MCF 10A (cell line): Measurements from ENCODE around the gene RAB1B. TPM values are rescaled to one million over a fixed set of nuclear protein-coding genes. Genes with fewer than 3 reads are reported as not detected.

ENCODE experiments used
- BruUV-seq: library from RNA; stranded (reverse); fragments of 400-500 nt; replicated peaks from 2 replicates; lab custom pipeline; 2021; lab: Mats Ljungman, UMichigan
- CTCF ChIA-PET: fragments of 300-600 bp; sonication (Branson Sonifier 250); formaldehyde crosslinking; extraction: SDS; loops from one replicate; lab custom pipeline; 2021; ENCODE audit warnings: antibody characterized with exemption, inconsistent platforms; lab: Yijun Ruan, JAX
- POLR2A ChIA-PET: fragments of 300-600, 350-650 bp; sonication (Branson Sonifier 250); formaldehyde crosslinking; extraction: SDS; loops from one replicate; lab custom pipeline; 2020; ENCODE audit warnings: antibody characterized with exemption, inconsistent platforms; lab: Yijun Ruan, JAX
- DNase-seq: peaks from one replicate; pipeline ENCODE4 v3.0.0-alpha.2; 2018; ENCODE audit not compliant: unreplicated experiment
- H3K27ac Mint-ChIP-seq: one replicate; pipeline ENCODE4 v1.8.0; 2022; ENCODE audit warnings: mild to moderate bottlenecking, low read depth, mixed read lengths; ENCODE audit not compliant: unreplicated experiment
- H3K27me3 Mint-ChIP-seq: one replicate; pipeline ENCODE4 v1.8.0; 2022; ENCODE audit warnings: mixed read lengths; ENCODE audit not compliant: insufficient read depth, unreplicated experiment
- H3K36me3 Mint-ChIP-seq: one replicate; pipeline ENCODE4 v1.8.0; 2022; ENCODE audit warnings: mild to moderate bottlenecking, moderate library complexity, mixed read lengths; ENCODE audit not compliant: insufficient read depth, unreplicated experiment
- H3K4me1 Mint-ChIP-seq: one replicate; pipeline ENCODE4 v1.8.0; 2022; ENCODE audit warnings: mixed read lengths; ENCODE audit not compliant: insufficient read depth, unreplicated experiment
- H3K4me3 Mint-ChIP-seq: one replicate; pipeline ENCODE4 v1.8.0; 2022; ENCODE audit warnings: mild to moderate bottlenecking, moderate library complexity, mixed read lengths; ENCODE audit not compliant: unreplicated experiment
- H3K9me3 Mint-ChIP-seq: one replicate; pipeline ENCODE4 v1.8.0; 2022; ENCODE audit warnings: mixed read lengths; ENCODE audit not compliant: unreplicated experiment
- CTCF ChIP-seq: fragments of 200-600 bp; IDR thresholded peaks from one replicate; pipeline ENCODE4 v1.8.0; 2022; ENCODE audit warnings: antibody characterized with exemption, mild to moderate bottlenecking; ENCODE audit not compliant: unreplicated experiment
- intact Hi-C: fragments of 100-400 bp; cut with micrococcal nuclease; formaldehyde crosslinking; loops from 2 replicates; pipeline ENCODE4 v1.14.1; 2022
- total RNA-seq: library from RNA; stranded (reverse); gene quantifications from 2 replicates; pipeline ENCODE4 v1.2.3, GENCODE V29; 2022

The RAB1B gene
- total RNA-seq, 1 experiment from 2014 or later, result 87.0 TPM

DNA sequence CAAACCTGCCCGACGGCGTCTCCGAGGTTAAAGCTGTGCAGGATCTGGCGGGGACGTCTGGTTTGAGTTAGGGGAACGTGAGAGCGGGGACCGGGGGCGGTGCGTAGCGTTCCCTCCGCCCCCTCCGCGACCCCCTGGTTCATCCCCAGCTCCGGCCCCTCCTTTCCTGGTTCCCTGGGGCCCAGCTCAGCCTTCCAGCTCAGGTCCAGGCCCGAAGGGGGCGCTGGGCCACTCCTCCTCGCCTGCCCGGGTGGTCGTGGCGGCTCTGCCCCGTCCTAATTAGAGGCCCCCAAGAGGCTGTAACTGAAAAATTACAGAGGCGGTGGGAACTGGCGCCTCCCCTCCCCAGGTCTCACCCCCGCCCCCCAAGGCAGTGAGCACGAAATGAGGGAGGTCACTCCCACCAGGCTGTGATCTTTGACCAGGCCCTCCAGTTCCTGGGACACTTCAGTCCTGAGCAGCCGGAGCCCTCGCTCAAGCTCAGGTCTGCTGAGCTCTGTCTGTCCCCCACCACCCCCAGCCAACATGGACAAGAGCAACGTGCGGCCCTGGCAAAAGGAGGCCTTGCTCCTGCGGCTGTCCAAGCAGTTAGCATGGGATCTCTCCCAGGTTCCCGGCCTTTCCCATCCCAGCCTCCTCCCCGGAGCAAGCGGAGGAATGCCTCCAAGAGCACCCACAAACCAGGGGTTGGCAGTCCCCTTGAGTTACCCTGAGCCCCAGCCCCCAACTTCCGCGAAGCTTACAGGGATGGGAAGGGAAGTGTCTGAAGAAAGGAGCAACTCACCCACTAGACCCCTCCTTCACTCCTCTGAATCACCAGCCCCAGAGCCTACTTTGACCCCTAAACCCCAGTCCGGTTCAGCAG lies 45.1 kb downstream of the RAB1B start:
- no peak for TF ChIP-seq CTCF
- intact Hi-C loops, result loop anchor here (2.0 kb wide), 2 partner anchors 25 to 125 kb away; partner anchors contain the start of genes MRPL11 and YIF1A
- ChIA-PET CTCF (interaction anchor here (0.6 to 5.5 kb wide), 6 partner anchors 16 to 75 kb away, joined by 3 to 48 read pairs (median 6); partner anchors contain the start of gene RIN1), POLR2A (interaction anchor here (0.7 to 3.5 kb wide), 17 partner anchors 9 to 166 kb away, joined by 3 to 45 read pairs (median 5); partner anchors contain the start of genes BRMS1, DPP3, RAB1B and RIN1)
- Mint-ChIP-seq H3K36me3 (no peaks in the 10 kb centered on the region), H3K4me3 (peak overlapping the region; percentile 28), H3K9me3 (no peaks in the 10 kb centered on the region), H3K4me1 (peaks cover 15% of the 10 kb centered on the region), H3K27ac (peak overlapping the region; percentile 9), H3K27me3 (no peaks in the 10 kb centered on the region)
- no peak for DNase-seq
- no TSS peak for BruUV-seq

GRCh38 chr11:66314186-66314501 lies 45.7 kb downstream of the RAB1B start:
- no peaks in the 10 kb centered on the region for H3K36me3 Mint-ChIP-seq
- TF ChIP-seq CTCF, result no peak
- peaks cover 21% of the 10 kb centered on the region for H3K4me1 Mint-ChIP-seq
- intact Hi-C loops, result no loop called here
- CTCF ChIA-PET, result interaction anchor here (0.6 to 5.5 kb wide), 4 partner anchors 20 to 75 kb away, joined by 3 to 48 read pairs (median 10); partner anchors contain the start of gene RIN1
- POLR2A ChIA-PET, result interaction anchor here (1.0 to 3.5 kb wide), 3 partner anchors 15 to 31 kb away, joined by 4 to 45 read pairs (median 32); partner anchors contain the start of genes BRMS1 and RIN1
- H3K27ac Mint-ChIP-seq, result peak overlapping the region; percentile 9
- H3K9me3 Mint-ChIP-seq, result no peaks in the 10 kb centered on the region
- no TSS peak for BruUV-seq
- no peaks in the 10 kb centered on the region for H3K27me3 Mint-ChIP-seq
- peak overlapping the region; percentile 28 for H3K4me3 Mint-ChIP-seq
- DNase-seq, result no peak

- Mint-ChIP-seq H3K4me3 (peak overlapping the region; percentile 16), H3K9me3 (no peaks in the 10 kb centered on the region), H3K27me3 (no peaks in the 10 kb centered on the region), H3K36me3 (no peaks in the 10 kb centered on the region), H3K27ac (peak overlapping the region; percentile 77), H3K4me1 (peaks cover 25% of the 10 kb centered on the region)
- TF ChIP-seq CTCF, result no peak
- BruUV-seq, result no TSS peak
- ChIA-PET POLR2A (interaction anchor here (0.7 to 1.0 kb wide), 2 partner anchors 14 to 26 kb away, joined by 4 to 5 read pairs; partner anchors contain the start of gene YIF1A), CTCF (interaction anchor here (0.7 kb wide), 1 partner anchor 31 kb away, joined by 3 read pairs; no protein-coding TSS in a partner anchor)
- intact Hi-C loops, result no loop called here
- DNase-seq, result no peak
Observed at GRCh38 chr11:66314561-66315497, 46.4 kb downstream of the RAB1B start.
